ENCODE data around the gene MKNK1.

DNA sequence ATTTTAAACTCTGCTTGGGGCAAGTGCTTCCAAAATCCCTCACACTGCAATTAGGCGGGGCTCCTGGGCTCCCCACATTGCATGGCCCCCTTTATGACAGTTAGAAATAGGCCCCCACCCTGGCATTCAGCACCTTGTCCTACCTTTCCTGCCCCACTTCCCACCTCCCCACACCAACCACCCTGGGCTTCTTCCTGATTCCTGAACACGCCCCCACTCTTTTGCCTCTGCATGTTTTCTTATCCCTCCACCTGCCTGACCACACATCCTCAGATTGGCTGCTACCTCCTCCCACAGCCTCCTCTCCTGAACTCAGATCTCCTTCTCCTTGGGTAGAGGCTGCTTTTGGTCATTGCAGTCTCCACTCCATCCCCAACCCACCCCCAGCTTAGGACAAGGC lies 11.0 kb upstream of the MKNK1 start:
- TF ChIP-seq, protein P1, sequence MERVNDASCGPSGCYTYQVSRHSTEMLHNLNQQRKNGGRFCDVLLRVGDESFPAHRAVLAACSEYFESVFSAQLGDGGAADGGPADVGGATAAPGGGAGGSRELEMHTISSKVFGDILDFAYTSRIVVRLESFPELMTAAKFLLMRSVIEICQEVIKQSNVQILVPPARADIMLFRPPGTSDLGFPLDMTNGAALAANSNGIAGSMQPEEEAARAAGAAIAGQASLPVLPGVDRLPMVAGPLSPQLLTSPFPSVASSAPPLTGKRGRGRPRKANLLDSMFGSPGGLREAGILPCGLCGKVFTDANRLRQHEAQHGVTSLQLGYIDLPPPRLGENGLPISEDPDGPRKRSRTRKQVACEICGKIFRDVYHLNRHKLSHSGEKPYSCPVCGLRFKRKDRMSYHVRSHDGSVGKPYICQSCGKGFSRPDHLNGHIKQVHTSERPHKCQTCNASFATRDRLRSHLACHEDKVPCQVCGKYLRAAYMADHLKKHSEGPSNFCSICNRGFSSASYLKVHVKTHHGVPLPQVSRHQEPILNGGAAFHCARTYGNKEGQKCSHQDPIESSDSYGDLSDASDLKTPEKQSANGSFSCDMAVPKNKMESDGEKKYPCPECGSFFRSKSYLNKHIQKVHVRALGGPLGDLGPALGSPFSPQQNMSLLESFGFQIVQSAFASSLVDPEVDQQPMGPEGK (CRISPR knock-in tag; IDR thresholded peaks at IDR 0.05; ENCODE audit: borderline replicate concordance): no peak
- TF ChIP-seq ZFP30 (CRISPR knock-in tag; IDR thresholded peaks at IDR 0.05): no peak
- no peak for TF ChIP-seq ZC3H10 (CRISPR knock-in tag; IDR thresholded peaks at IDR 0.05)
- TF ChIP-seq SNAI2 (CRISPR knock-in tag; IDR thresholded peaks at IDR 0.05): no peak
- TF ChIP-seq TCF4 (CRISPR knock-in tag; IDR thresholded peaks at IDR 0.05; ENCODE audit: borderline replicate concordance): no peak
- no peak for TF ChIP-seq RARB (CRISPR knock-in tag; IDR thresholded peaks at IDR 0.05)
- no peak for TF ChIP-seq TSHZ2 (CRISPR knock-in tag; IDR thresholded peaks at IDR 0.05)
- TF ChIP-seq ZFP3 (CRISPR knock-in tag; IDR thresholded peaks at IDR 0.05): no peak
- no peak for TF ChIP-seq POU6F1 (CRISPR knock-in tag; IDR thresholded peaks at IDR 0.05; ENCODE audit: borderline replicate concordance, low read depth)
- TF ChIP-seq PPARA (CRISPR knock-in tag; IDR thresholded peaks at IDR 0.05; ENCODE audit: borderline replicate concordance): no peak
- TF ChIP-seq GLIS3 (CRISPR knock-in tag; IDR thresholded peaks at IDR 0.05): no peak
- no peak for TF ChIP-seq ISL1 (CRISPR knock-in tag; IDR thresholded peaks at IDR 0.05)
- TF ChIP-seq ARNTL (CRISPR knock-in tag; IDR thresholded peaks at IDR 0.05; ENCODE audit: borderline replicate concordance, low read depth): no peak
